Thoracic aorta (tissue), 2 donors: ENCODE results near the gene MED15. TPM values are rescaled to one million over a fixed set of nuclear protein-coding genes. Genes with fewer than 3 reads are reported as not detected.

Source experiments
- ATAC-seq: fragments of 150-250 bp; one replicate; pipeline ENCODE4 v1.8.0; 2017; ENCODE audit warnings: low read depth; ENCODE audit not compliant: insufficient number of reproducible peaks, low FRiP score
- DNase-seq: peaks from one replicate; pipeline ENCODE4 v3.0.0-alpha.2; 2020; ENCODE audit warnings: low spot score
- H3K27ac ChIP-seq, 2 donors: fragments of 200-600 bp; sonication (generic); 1 replicate in 1 of 2; 2 replicates in 1 of 2; pipeline ENCODE4 v1.5.1; 2016; ENCODE audit warnings: mild to moderate bottlenecking in 2 of 2, moderate library complexity in 2 of 2
- H3K27me3 ChIP-seq: fragments of 200-600 bp; sonication (generic); replicated peaks from 2 replicates; pipeline ENCODE4 v1.6.0; 2016; ENCODE audit warnings: mild to moderate bottlenecking; ENCODE audit not compliant: insufficient read depth
- H3K36me3 ChIP-seq: fragments of 200-600 bp; sonication (generic); one replicate; pipeline ENCODE4 v1.5.1; 2016
- H3K4me1 ChIP-seq, 2 donors: fragments of 200-600 bp; sonication (generic); 1 replicate in 1 of 2; 2 replicates in 1 of 2; pipeline versions ENCODE4 v1.5.1 to v1.6.0; 2016; ENCODE audit warnings: low read depth in 2 of 2, mild to moderate bottlenecking in 1 of 2; ENCODE audit not compliant: control insufficient read depth in 1 of 2
- H3K4me3 ChIP-seq: fragments of 200-600 bp; sonication (generic); 2 replicates; pipeline ENCODE4 v1.5.1; 2016; ENCODE audit warnings: mild to moderate bottlenecking
- H3K9me3 ChIP-seq: fragments of 200-600 bp; sonication (generic); 2 replicates; pipeline ENCODE4 v1.5.1; 2016
- total RNA-seq, 2 donors: library from RNA; depleted of rRNA; stranded (reverse); fragments of >200 nt; gene quantifications; one replicate each; pipeline versions ENCODE4 v1.1.0 to v1.2.3, GENCODE V29; 2016
- TF ChIP-seq, protein P1 (sequence below): fragments of 200-600 bp; sonication (generic); IDR thresholded peaks from one replicate; pipeline ENCODE4 v1.5.1; 2019; ENCODE audit warnings: antibody characterized with exemption

Gene MED15
- total RNA-seq, 2 donors from 2014 or later: 78.9 to 98.6 TPM

- no peak for ATAC-seq
- Histone ChIP-seq H3K9me3 (no peaks in the 10 kb centered on the region), H3K4me3 (no peak overlapping the region), H3K27me3 (no peaks in the 10 kb centered on the region), H3K27ac (no peak overlapping the region), H3K36me3 (no peaks in the 10 kb centered on the region), H3K4me1 (peaks cover 4 to 28% of the 10 kb centered on the region in 2 donors)
- DNase-seq: no peak
- TF ChIP-seq, protein P1, sequence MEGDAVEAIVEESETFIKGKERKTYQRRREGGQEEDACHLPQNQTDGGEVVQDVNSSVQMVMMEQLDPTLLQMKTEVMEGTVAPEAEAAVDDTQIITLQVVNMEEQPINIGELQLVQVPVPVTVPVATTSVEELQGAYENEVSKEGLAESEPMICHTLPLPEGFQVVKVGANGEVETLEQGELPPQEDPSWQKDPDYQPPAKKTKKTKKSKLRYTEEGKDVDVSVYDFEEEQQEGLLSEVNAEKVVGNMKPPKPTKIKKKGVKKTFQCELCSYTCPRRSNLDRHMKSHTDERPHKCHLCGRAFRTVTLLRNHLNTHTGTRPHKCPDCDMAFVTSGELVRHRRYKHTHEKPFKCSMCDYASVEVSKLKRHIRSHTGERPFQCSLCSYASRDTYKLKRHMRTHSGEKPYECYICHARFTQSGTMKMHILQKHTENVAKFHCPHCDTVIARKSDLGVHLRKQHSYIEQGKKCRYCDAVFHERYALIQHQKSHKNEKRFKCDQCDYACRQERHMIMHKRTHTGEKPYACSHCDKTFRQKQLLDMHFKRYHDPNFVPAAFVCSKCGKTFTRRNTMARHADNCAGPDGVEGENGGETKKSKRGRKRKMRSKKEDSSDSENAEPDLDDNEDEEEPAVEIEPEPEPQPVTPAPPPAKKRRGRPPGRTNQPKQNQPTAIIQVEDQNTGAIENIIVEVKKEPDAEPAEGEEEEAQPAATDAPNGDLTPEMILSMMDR: no peak
Measured at GRCh38 chr22:20516399-20516798, 9.0 kb downstream of the MED15 start.

DNA sequence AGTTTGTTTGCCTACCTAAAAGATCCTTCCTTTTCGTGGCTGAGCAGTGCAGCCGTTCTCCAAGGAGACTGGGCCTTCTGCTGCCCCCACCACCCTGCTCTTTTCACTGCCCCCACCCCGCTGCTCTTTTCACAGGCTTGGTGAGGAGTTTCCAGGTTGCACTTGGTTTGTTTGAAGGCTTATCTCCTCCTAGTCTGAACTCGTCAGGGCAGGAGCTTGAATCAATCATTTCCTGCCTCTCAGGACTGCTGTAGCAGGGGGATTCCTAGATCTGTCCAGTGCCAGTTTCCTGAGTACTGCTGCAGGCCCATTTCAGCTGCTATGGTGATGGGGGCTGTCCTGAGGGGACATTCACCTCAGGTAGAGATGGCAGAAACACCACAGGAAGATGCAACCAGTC lies 10.0 kb downstream of the MED15 start:
- no peaks in the 10 kb centered on the region for H3K36me3 ChIP-seq
- DNase-seq: no peak
- peaks cover 7 to 32% of the 10 kb centered on the region in 2 donors for H3K4me1 ChIP-seq
- no peak overlapping the region for H3K27ac ChIP-seq
- H3K27me3 ChIP-seq: no peaks in the 10 kb centered on the region
- H3K4me3 ChIP-seq: no peak overlapping the region
- TF ChIP-seq, protein P1: no peak
- ATAC-seq: no peak
- H3K9me3 ChIP-seq: no peaks in the 10 kb centered on the region

DNA sequence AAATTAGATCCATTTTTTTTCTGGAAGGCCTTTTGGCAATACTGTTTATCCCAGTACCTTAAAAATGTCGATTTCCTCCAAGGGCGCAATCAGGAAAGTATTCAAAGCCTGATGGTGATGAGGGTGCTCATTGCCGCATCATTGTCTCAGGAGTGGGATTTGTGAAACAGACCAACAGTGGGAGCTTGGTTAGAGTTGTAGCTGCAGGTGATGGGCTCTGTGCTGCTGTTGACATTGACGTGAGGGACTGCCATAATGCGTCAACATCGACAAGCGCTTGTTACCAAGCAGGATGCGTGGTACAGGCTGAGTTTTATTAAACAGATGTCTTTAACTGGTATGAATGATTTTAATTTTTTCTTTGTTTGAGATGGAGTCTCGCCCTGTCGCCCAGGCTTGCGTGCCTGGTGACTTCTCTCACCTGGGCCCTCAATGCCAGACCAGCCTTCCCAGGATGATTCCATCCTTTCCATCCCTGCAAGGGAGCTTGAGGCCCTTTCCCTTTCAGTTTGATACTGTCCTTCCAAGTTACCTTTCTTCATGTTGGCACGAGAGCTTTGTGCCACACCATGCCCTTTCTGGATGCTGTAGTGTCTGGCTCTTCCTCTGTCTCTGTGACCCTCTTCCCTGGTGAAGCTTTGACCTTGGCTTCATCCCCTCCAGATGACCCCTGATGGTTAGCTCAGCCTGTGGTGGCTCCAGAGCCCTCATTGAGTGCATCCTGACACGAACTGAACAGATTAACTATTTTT lies 10.6 kb downstream of the MED15 start:
- ATAC-seq (no peak), DNase-seq (no peak)
- H3K4me3 ChIP-seq: no peak overlapping the region
- TF ChIP-seq, protein P1: no peak
- H3K9me3 ChIP-seq: no peaks in the 10 kb centered on the region
- peaks cover 9 to 38% of the 10 kb centered on the region in 2 donors for H3K4me1 ChIP-seq
- no peaks in the 10 kb centered on the region for H3K27me3 ChIP-seq
- H3K27ac ChIP-seq: no peak overlapping the region
- H3K36me3 ChIP-seq: no peaks in the 10 kb centered on the region

GRCh38 chr22:20519558-20519957 lies 12.1 kb downstream of the MED15 start:
- ATAC-seq: no peak
- TF ChIP-seq, protein P1: no peak
- H3K36me3 ChIP-seq: no peaks in the 10 kb centered on the region
- no peak overlapping the region for H3K27ac ChIP-seq
- H3K4me1 ChIP-seq: peaks cover 16 to 41% of the 10 kb centered on the region in 2 donors
- DNase-seq: no peak
- no peaks in the 10 kb centered on the region for H3K27me3 ChIP-seq
- no peak overlapping the region for H3K4me3 ChIP-seq
- no peaks in the 10 kb centered on the region for H3K9me3 ChIP-seq

DNA sequence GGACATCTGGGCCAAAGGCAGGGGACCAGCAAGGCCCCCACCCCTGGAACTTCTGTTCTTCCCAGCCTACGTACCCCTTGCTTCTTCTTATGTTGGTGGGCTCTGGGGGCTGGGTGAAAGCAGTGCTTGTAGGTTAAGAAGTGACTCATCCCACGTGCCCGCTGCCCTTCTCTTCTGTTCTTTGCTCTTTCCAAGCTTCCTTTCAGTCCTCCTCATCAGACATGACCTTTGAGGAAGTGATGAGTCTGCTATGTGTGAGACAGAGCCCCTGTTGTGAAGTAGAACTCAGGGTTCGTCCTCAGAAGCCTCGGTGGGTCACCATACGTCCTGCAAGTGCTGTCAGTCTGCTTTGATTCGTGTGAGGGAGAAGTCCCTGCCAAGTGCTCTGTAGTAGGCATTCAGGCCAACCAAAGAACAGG lies 12.7 kb downstream of the MED15 start:
- Histone ChIP-seq H3K27ac (no peak overlapping the region), H3K4me3 (no peak overlapping the region), H3K9me3 (no peaks in the 10 kb centered on the region), H3K4me1 (peaks cover 16 to 41% of the 10 kb centered on the region in 2 donors), H3K36me3 (no peaks in the 10 kb centered on the region), H3K27me3 (no peaks in the 10 kb centered on the region)
- TF ChIP-seq, protein P1: no peak
- no peak for ATAC-seq
- no peak for DNase-seq
